22Rv1 (cell line): Measurements from ENCODE around the gene DENND4B.

Experiments used
- ZFX ChIP-seq: fragments of 450-650 bp; IDR thresholded peaks from 2 replicates; pipeline ENCODE4 v1.6.1; 2017; ENCODE audit warnings: antibody characterized with exemption, borderline replicate concordance
- TF ChIP-seq, protein P1 (sequence below): fragments of 450-650 bp; IDR thresholded peaks from 2 replicates; pipeline ENCODE4 v1.5.1; 2017; ENCODE audit warnings: mild to moderate bottlenecking

DNA sequence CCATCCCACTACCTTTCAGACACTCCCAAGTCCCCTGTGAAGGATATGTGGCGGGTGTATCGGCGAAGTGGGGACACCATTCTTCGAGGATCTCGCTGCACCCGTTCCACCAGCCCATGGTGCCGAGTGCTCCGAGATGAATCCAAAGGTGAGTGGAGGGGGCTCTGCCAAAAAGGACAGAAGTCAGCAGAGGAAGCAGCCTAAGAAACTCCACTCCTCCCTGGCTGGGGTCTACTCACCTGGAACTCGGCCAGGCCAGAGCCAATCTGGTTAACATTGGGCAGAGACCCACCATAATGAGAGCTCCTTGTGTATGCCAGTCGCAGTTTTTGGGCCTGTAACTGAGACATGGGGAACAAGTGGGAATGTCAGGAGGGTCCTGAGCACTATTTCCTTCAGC, 8.3 kb upstream of the DENND4B start:
- TF ChIP-seq, protein P1, sequence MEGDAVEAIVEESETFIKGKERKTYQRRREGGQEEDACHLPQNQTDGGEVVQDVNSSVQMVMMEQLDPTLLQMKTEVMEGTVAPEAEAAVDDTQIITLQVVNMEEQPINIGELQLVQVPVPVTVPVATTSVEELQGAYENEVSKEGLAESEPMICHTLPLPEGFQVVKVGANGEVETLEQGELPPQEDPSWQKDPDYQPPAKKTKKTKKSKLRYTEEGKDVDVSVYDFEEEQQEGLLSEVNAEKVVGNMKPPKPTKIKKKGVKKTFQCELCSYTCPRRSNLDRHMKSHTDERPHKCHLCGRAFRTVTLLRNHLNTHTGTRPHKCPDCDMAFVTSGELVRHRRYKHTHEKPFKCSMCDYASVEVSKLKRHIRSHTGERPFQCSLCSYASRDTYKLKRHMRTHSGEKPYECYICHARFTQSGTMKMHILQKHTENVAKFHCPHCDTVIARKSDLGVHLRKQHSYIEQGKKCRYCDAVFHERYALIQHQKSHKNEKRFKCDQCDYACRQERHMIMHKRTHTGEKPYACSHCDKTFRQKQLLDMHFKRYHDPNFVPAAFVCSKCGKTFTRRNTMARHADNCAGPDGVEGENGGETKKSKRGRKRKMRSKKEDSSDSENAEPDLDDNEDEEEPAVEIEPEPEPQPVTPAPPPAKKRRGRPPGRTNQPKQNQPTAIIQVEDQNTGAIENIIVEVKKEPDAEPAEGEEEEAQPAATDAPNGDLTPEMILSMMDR, result no peak
- no peak for TF ChIP-seq ZFX
